ENCODE measurements around the gene HOXC9.

The HOXC9 gene

DNA sequence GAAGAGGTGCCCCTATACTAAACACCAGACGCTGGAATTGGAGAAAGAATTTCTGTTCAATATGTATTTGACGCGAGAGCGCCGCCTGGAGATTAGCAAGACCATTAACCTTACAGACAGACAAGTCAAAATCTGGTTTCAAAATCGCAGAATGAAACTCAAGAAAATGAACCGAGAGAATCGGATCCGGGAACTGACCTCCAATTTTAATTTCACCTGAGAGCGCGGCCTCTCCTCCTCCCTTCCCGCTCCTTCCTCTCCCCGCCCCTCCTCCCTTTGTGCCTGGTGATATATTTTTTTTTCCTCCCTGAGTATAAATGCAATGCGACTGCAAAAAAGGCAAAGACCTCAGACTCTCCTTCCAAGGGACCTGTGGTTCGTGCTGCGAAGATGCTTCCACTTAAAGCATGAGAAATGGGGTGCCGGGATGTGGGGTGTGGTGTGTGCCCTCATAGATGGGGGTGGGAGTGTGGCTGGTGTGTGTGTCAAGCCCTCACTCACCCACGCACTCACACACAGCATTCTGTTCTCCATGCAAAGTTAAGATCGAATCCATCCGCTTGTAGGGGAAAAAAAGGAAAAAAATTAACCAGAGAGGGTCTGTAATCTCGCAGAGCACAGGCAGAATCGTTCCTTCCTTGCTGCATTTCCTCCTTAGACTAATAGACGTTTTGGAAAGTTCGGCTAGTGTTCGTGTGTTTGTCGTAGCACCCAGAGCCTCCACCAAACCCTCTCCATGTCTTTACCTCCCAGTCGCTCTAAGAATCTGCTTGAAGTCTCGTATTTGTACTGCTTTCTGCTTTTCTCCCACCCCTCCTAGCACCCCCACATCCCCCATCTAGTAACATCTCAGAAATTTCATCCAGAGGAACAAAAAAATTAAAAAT, 10.5 kb upstream of the HOXC9 start:
- DNase-seq: no peak

DNA sequence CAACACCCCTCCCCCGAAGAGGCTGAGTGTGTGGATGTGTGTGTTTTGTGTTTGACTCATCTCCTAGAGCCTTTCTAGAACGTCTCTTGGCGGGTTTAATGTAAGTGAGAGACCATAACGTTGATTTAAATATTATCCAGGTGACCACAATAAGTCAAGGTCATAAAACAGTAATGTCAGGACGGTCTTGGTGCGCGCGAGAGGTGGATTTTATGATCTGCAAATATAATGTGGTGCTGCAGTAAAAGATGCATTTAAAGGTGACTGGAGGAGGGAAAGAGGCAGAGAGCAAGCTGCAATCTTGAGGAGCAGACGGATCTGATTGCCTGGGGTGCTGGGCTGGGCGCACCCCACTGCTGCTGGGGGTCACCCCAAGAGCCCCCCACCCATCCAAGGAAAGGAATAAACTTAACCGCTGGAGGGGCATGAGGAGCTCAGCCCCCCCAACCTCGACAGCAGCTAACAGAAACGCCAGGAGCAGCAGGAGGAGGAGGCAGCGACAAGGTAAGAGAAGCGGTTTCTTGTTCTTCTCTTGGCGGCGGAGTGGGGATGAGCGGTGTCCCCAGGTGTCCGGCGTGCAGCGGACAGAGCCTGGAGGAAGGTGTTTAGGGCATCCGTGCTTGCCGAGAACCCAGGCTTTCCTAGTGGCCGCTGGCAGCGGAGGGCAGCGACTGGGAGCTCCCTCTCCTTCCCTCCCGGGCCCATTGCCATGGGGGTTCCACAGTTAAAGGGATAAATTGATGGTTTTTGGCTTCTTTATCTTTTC, 9.5 kb upstream of the HOXC9 start:
- DNase-seq: no peak

DNA sequence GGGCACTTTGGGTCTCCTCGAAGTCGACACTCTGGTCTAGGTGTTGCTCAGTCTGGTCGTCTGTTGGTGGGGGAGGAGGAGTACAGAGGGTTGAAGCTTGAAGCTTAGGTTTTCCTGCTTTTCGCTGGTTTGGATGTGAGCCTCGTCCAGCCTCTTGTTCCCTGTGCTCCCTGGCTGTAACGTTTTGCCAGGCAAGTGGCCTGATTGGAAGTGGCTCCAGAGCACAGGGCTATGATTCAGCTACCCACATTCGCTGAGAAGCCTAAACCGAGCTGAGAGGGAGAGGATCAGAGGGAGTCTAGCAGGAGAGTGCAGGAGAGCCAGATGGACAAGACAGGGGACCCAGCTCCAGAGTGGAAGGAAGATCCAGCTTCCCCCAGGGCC, 8.9 kb upstream of the HOXC9 start:
- DNase-seq: no peak

DNA sequence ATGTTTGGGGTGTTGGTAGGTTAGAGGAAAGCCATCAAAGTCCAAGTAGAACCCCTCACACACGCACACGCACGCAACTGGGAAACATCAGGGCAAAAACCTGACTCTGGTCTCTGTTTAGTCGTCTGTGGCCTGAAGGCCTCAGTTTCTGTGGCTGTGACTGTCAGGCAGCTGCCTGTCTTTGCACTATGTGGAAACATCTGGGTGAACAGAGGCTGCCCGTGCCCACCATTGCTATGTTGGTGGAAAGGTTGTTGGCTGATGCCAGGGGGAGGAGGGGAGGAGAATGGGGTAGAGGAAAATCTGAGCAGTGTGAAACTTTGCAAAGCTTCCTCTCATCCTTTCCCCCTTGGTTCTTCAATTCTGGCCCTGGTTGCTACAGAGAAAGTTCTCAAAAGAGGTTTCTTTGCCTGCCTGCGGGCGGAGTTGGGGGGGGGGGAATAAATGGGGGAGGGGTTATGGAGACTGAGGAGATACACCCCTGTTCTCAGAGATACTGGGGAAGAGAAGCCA, 7.5 kb upstream of the HOXC9 start:
- no peak for DNase-seq

DNA sequence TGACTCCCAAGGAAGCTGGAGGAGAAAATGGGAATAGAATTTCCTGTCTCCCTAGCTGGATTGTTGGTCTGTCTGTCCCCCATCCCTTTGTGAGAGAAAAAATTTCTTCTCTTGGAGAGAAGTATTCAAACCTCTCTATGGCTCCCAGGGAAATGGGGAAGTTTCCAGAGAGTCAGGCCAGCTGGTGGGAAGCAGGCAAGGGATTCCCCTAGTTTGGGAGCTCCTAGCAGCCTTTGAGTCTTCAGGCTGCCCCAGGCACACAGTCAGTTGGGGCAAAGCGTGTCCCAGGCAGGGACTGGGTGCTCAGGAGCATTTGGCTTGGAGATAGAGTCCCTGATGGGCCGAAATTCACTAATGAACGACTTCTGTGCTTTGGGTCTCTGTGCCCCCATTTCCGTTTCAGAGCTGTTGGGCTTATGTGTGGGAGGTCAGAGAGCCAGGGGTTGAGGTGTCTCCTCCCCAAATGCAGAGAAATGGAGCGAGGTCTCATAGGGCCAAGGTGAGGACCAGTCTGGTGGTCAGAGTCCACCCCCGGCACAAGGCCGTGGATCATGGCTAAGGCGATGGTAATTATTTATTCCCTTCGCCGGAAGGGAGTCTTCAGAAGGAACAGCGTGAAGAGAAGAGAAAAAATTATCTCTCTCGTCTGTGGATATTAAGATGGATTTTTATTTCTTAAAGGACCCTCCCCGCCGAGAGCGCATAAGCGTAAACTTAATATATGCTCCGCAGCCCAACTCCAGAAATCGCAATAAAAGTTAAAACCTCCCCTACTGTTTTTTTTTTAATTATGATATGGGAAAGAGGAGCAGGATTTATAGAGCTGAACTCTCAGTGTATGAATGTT, 6.6 kb upstream of the HOXC9 start:
- DNase-seq: no peak

DNA sequence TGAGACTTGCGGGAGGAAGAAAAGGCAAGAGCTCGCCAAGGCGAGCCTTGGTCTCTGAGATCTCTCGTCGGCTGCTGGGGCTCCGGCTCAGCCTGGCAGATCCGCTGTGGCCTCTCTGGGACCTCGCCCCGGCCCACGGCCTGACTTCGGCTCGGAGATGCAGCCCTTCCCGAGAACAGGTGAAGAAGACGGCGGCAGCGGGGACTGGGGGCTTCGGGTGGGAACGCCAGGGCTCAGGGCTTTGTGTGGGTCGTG, 6.0 kb upstream of the HOXC9 start:
- DNase-seq: no peak

DNA sequence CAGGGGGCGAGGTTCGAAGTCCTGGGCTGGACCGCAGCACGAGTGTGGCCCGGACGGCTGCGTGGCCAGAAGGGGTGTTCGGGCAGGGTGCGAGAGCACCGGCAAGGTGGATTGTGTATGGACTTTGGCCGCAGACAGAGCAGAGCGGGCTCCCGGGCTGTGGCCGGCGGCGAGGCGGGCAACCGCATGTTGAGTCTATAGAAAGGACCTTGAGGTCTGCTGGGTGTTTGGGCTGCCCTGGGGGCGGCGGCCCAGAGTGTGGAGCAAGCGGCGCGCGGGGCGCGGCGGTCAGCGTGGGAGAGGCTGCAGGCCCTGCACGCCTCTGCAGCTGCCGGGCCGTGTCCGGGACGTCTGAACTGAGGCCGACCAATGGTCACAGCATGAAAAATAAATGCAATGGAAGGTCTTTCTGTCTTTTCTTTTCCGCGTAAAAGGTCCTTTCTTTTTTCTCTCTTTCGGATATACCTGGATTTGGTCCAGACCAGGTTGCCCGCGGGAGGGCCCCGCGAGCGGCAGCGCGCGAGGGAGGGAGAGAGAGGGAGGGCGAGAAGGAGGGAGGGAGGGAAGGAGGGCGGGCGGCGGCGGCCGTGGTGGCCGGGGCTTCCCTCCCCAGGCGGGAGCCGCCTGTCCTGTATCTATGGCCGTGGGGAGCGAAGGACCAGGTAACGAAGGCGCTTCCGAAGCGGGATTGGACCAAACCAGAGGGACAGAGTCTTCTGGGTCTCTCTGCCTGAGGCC, 5.5 kb upstream of the HOXC9 start:
- no peak for DNase-seq

DNA sequence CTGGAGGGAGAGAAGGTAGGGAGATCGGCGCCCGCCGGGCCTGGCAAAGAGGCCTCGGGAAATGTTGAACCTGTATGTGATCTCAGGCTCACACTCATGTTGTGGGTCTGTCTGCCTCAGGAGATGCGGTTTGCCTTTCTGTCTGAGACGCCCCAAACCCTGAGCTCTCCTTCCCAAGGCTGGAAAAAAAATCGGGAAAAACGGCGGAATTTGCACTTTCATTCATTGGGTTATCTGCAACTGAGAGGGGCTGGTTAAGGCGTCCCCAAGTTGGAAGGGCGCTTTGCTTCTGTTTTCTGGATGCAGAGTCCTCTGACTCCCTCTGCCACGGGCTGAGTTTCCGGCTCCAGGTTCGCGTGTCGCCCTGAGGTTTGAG, 5.0 kb upstream of the HOXC9 start:
- DNase-seq: no peak

DNA sequence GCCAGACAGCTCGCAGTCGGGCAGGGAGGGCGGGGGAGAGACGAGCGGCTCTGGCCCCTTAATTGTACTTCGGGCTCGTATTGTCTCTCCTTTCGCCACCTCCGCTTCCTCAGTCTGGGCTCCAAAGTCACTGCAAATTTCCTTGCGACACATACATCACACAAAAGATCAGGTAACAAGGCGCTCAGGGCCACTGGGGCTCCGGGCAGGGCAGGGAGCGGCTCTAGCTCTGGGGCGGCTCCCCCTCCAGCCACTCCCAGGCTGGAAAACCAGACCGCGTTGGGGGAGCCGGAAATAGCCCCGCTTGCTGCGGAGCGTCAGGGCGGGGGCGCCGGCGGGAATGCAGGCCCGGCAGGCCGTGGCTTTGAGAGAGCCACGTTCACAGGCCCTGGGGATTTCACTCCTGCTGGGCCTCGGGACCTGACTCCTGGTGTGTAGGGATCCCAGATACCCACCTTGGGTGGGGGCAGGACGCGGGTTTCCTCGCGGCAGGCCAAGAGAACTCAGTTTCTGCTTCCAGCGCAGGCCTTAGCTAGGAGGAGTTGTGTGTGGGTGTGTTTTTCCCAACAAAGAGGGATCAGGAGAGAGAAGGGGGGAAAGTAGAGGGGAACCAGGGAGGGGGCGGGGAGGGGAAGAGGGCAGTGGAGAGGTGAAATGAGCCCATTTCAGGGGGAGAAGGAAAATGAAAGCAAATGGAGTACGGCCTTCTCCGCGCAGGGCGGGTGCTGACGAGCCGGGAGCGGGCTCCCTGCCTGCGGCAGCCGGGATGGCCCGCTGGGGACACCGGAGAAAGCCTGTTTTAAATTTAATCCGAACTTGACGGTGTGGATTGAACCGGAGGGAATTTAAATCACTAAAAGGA, 4.4 kb upstream of the HOXC9 start:
- DNase-seq: no peak

DNA sequence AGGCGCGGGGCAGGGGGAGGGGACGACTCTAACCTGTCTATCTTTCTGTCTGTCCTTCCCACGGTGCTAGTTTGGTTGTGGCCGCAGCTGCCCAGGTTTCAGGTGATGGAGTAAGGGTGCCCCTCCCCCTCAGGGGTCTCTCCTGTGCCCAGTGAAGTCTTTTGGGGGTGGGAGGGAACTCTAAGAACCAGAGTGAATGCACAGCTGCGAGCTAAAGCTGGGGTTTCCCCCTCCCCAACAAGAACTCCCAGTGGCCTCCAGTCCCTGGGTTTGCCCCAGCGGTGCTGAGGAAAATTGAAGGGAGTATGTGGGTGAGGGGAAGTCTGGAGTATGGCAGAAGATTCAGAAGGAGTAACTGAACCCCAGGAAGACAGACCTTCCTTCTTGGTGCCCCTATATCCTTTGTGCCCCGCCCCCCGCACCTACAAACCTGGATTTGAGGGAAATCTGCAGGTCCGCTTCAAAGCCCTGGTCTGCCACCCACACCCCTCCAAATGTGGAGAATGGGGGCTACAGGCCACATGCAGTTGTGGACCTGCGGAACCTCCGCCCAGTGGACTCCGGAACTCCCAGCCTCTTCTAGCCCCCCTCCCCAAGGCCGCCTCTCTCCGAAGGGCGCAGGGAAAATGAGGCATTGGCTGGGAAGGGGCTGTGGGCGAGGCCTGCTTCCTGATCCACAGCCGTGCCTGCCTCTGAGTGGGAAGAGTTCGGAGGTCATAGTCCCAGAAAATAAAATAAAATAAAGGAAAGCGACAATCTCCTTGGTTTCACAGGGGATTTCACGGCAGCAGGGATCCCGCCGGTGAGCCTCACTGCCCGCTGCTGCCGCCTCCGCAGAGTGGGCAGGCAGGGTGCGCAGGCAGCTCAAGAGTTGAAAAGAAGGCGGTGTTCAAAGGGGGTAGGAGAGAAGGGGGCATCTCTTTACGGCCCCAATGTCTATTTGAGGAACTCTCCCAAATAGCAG, 3.4 kb upstream of the HOXC9 start:
- no peak for DNase-seq

DNA sequence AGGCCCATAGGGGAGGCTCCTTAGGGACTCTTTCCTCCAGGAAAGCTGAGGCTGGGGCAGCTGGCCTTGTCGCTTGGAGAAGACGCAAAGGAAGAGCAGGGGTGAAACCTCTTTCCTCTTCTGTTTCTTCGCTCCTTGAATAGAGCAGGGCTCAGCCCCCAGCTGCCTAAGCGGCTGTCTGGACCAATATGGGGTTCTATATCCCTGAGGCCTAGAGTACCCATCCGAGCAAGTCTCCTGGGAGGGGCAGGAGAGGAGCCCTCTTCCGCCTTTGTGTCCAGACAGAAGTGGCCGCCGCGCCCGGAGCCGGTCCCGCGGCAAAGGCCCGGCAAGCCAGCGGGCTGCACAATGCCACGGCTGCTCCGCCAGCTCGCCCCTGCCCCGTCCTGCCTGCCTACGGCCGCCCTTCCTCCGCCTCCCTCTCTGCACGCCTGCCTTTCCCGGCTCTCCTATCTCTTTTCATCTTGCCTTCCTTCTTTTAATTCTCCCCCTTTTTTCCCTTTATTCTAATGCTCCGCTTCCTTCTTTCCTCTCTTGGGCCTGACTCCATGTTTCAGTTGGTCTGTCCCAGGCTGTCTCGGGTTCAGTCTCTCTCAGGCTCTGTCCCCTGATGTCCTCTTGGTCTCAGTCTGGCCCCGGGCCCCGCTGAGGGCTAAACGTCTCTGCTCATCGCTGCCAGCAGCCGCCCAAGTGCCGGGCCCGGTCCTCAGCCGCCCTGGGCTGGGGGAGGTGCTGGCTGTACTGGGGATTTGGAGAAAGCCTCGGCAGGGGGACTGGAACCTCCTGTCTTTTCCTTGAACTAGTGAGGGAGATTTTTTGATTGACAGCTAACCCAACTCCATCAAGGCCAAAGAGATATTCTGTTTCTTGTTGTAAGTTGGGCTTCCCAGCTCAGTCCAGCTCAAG, 2.5 kb upstream of the HOXC9 start:
- DNase-seq: no peak

DNA sequence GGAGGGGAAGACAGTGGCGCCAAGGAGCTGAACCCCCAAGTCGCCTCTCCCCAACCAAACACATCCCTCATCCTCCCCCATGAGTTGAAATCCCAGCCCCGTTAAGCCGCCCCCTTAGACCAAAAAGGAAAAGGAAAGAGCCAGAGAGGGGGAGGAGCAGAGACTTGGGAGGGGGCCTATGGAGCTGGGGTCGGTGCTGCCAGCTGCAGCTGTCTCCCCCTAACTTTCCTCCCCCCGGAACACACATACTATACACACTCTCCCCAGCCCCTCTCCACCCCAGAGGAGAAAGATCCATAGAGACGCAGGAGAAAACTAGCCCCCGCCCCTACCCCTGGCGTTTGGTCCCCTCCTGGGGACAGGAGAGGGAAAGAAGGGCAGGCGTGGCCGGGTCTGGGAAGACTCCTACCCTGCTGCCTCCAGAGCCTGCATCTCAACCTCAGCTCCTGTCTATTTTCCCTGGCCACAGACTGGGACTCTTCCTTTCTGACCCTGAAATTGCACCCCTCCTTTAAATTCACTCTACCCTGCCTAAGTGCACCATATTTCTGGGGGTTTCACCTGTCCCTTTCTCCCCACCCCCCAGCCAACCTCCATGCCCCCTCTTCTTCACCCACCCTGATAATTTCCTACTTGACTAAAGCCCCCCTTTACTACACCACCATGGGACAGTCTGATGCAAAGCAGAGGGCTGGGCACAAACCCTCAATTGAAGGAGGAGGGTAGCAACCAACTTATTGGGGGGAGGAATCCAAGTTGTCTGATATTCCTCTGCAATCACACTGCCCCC, 1.7 kb upstream of the HOXC9 start:
- DNase-seq: no peak

DNA sequence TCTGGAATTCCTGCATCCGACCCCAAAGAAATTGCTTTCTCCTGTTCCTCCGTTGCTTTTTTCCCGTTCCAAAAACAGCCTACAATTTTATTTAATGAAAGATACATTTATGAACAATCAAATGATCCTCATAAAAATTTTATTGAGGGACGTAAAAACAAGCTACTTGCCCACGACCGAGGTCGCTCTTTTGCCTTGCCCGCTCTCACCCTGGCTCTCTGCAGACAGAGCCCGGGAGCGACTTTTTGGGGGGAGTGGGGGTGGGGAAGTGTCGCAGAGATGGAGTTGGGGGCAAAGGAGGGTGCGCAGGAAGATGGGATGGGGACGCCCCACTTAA, 1.1 kb upstream of the HOXC9 start:
- DNase-seq: no peak

DNA sequence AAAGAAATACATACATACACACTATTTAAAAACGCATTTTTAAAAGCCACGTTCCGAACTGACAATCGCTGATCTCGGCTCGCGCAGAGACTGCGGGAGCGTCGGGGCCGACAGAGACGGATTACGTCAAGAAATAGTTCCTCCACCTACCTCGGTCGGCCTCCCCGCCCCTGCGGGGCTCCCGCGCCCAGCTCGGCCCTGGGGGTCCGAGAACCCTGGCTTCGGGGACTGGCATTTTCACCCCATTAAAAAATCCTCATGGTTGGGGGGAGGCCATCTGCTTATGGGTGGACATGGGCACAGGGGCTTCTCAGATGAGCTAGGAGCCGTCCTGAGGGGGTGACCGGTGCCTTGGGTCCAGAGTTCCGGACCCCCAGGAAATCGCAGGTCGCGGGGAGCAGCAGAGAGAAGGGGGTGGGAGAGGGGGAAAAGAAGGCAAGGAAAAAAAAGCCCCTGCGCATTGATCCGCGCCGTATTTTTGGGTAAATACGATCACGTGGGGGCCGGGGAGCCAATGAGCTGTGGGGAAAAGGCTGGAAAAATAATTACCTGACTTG, 324 bp upstream of the HOXC9 start:
- DNase-seq: no peak

DNA sequence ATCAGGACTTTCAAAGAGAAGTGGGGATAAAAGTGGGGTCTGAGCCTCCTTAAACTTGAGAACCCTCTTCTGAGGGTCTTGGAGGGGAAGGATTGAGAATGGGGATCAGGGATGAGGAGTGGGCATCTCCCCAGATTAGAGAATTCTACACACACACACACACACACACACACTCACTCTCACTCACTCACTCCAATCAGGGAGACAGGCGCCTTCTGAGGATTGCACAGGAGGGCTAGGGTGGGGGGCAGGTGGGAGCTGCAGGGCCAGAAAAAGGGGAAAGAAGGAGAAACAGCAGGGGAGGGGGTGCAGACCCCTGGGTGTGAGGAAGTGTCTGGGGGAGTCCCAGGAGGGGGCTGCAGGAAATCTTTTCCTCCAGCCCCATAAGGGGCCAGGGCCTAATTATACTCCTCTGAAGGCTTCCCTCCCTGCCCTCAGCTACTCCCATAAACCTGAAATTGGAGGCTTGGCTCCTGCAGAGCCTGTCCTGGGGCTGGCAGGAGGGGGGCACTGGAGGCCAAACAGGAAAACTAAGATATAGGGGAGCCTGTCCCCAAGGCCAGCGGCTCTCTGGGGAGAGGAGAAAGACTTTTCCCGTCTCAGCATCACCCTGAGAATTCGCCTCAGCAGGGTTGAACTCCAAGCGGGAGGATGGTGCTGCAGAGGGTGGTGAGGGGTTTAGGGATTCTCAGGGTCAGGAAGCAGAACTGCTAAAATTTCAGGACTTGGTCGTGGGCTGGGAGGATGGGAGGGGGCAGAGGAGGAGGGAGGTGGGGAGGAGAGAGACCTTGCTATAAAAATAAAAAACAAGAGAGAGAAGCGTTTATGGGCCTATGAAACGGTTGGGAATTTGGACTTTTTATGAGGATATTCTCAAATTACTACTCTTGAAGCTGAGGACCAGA, 1.6 kb downstream of the HOXC9 start:
- DNase-seq: no peak

DNA sequence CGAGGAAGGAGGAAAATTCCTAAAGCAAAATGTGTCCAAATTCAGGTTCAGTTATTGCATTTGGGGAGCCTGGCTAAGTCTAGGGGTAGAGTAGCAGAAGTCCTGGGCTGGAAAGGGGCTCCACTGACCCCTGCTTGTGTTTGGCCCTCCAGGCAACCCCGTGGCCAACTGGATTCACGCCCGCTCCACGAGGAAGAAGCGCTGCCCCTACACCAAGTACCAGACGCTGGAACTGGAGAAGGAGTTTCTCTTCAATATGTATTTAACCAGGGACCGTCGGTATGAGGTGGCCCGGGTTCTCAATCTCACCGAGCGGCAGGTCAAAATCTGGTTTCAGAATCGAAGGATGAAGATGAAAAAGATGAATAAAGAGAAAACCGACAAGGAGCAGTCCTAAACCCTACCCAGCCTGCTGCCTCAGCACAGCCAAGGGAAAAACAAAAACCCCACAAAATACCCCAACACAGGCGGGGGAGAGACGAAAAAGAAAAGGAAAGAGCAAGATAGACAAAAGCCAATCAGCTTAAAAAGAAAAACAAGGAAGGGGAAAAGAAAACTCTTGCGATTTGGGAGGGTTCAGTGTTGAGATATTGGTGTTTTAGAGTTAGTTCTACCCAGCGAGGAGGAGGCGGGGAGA, 2.4 kb downstream of the HOXC9 start:
- no peak for DNase-seq

DNA sequence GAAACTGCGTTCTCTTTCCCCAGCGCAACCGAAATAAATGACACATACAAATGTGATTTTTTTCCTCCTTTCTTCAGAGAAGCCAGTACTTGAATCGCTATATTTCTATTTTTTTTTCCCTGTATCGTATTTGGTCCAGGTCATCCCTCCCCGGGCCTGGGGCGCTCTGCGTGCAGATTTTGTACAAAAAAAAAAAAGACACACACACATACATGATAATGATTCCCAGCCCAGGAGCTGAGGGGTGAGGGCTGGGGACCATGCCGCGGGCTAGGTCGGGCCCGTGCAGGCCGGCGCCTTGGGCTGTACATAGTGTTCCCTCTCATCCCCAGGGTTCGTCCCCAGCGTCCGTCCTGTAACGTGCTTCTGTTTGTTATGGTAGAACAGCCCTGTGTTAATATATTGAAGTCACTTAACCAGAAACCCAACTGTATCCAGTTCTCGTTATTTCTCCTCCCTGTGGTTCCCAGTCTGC, 3.0 kb downstream of the HOXC9 start:
- DNase-seq: no peak

All from DMS 273 treated with DMSO at 0.1 percent for 48 hours (cell line).